ENCODE measurements around the gene CALN1. TPM values are rescaled to one million over a fixed set of nuclear protein-coding genes. Genes with fewer than 3 reads are reported as not detected.

CALN1 gene
- total and polyA plus RNA-seq, 2 experiments from 2014 or later = 7.6 to 14.5 TPM

GRCh38 chr7:72267291-72267800, 144.8 kb downstream of the CALN1 start:
- H3F3A ChIP-seq (replicated peaks; ENCODE audit: low read depth) = no peaks in the 10 kb centered on the region
- DNase-seq (ENCODE audit: low spot score) (no peak), ATAC-seq (no peak)
- TF ChIP-seq JUNB (IDR thresholded peaks at IDR 0.05; ENCODE audit: unreplicated experiment) = no peak
- TF ChIP-seq ZNF331 (CRISPR knock-in tag; IDR thresholded peaks at IDR 0.05; ENCODE audit: low read depth) = no peak
- no peak for TF ChIP-seq ETS1 (IDR thresholded peaks at IDR 0.05)
- TF ChIP-seq EZH2 (IDR thresholded peaks at IDR 0.05; ENCODE audit: low read depth, unreplicated experiment) = no peak
- no peak for TF ChIP-seq CREB1 (CRISPR knock-in tag; IDR thresholded peaks at IDR 0.05; ENCODE audit: low read depth)
- TF ChIP-seq ZNF462 (CRISPR knock-in tag; IDR thresholded peaks at IDR 0.05) = no peak
- TF ChIP-seq CTCF (conservative IDR thresholded peaks at IDR 0.05; ENCODE audit: low read depth in 2 of 2) = no peak
- TF ChIP-seq EZH2phosphoT487 (IDR thresholded peaks at IDR 0.05; ENCODE audit: unreplicated experiment) = no peak
- TF ChIP-seq NANOG (IDR thresholded peaks at IDR 0.05; ENCODE audit: borderline replicate concordance) = no peak
- no peak for TF ChIP-seq REST (IDR thresholded peaks at IDR 0.05; ENCODE audit: unreplicated experiment)
- no peak for TF ChIP-seq POLR2AphosphoS5 (IDR thresholded peaks at IDR 0.05; ENCODE audit: low read depth)
- no peak for TF ChIP-seq ZNF114 (CRISPR knock-in tag; IDR thresholded peaks at IDR 0.05)
- no peak for TF ChIP-seq STAT1 (IDR thresholded peaks at IDR 0.05; ENCODE audit: unreplicated experiment)
- H4K20me1 ChIP-seq (replicated peaks; ENCODE audit: insufficient read depth) = no peaks in the 10 kb centered on the region
- H3K4me1 ChIP-seq (ENCODE audit: insufficient read depth) = peaks cover 36% of the 10 kb centered on the region
- no peaks in the 10 kb centered on the region; the same call in 1 of the 2 replicates for H3K36me3 ChIP-seq (ENCODE audit: insufficient read depth)
- no peaks in the 10 kb centered on the region for H3K27me3 ChIP-seq (ENCODE audit: insufficient read depth)
- H3K9me3 Mint-ChIP-seq = peaks cover 6% of the 10 kb centered on the region; the same call in 2 of the 3 replicates
- no peak overlapping the region for H3K4me3 ChIP-seq
- H3K27ac ChIP-seq (ENCODE audit: low read depth) = no peak overlapping the region
- H3K4me3 Mint-ChIP-seq = no peak overlapping the region
- H3K36me3 Mint-ChIP-seq (ENCODE audit: low read depth) = peaks cover 51% of the 10 kb centered on the region
- H3K4me2 ChIP-seq = peak overlapping the region; percentile 62; the same call in 1 of the 2 replicates
- peaks cover 57% of the 10 kb centered on the region for H3K4me1 Mint-ChIP-seq
- peaks cover 10% of the 10 kb centered on the region for H3K27me3 Mint-ChIP-seq (ENCODE audit: insufficient read depth, low read depth, poor library complexity)
- 0 out of 2 replicates have a peak, but pooled peaks cover 4% of the 10 kb centered on the region for H3K9me2 ChIP-seq (ENCODE audit: insufficient read depth)
- H3K27ac Mint-ChIP-seq = no peak overlapping the region
- peaks cover 12% of the 10 kb centered on the region; the same call in 1 of the 2 replicates for H3K79me2 ChIP-seq (replicated peaks; ENCODE audit: insufficient read depth)
- no peak overlapping the region for H2AFZ ChIP-seq

All from GM23338 (cell line).